DND-41 (cell line): Measurements from ENCODE around the gene APMAP.

ENCODE experiments used
- ATAC-seq: fragments of 200-7000 bp; cut with Tn5 transposase; 3 replicates; pipeline ENCODE4 v1.9.1; 2021; ENCODE audit warnings: low read depth; ENCODE audit not compliant: insufficient read depth
- DNase-seq: peaks from one replicate; pipeline ENCODE4 v3.0.0-alpha.2; 2020
- H2AFZ ChIP-seq: 2 replicates; pipeline ENCODE4 v1.6.0; 2012; ENCODE audit warnings: low read depth, low read length
- H3K27ac ChIP-seq: 2 replicates; pipeline ENCODE4 v1.5.1; 2012; ENCODE audit warnings: low read length, inconsistent platforms
- H3K27me3 ChIP-seq: fragments of 200-600 bp; sonication (generic); 2 replicates; pipeline ENCODE4 v1.6.0; 2012; ENCODE audit warnings: low read length, mild to moderate bottlenecking, inconsistent platforms; ENCODE audit not compliant: insufficient read depth, poor library complexity
- H3K36me3 ChIP-seq: 2 replicates; pipeline ENCODE4 v1.5.1; 2012; ENCODE audit warnings: low read length, inconsistent platforms; ENCODE audit not compliant: insufficient read depth
- H3K4me1 ChIP-seq: 2 replicates; pipeline ENCODE4 v1.5.1; 2012; ENCODE audit warnings: mild to moderate bottlenecking, low read length; ENCODE audit not compliant: insufficient read depth
- H3K4me2 ChIP-seq: 2 replicates; pipeline ENCODE4 v1.6.0; 2012; ENCODE audit warnings: mild to moderate bottlenecking, moderate library complexity, low read length, inconsistent platforms; ENCODE audit not compliant: insufficient read depth
- H3K4me3 ChIP-seq, 2 experiments: fragments of 200-600 bp in 1 of 2; shearing (Covaris generic) in 1 of 2; 2 replicates each; pipeline ENCODE4 v1.5.1; 2012 to 2016; ENCODE audit warnings: inconsistent platforms in 2 of 2, low read length in 2 of 2, mild to moderate bottlenecking in 2 of 2, low read depth in 1 of 2, moderate library complexity in 1 of 2
- H3K79me2 ChIP-seq: 2 replicates; pipeline ENCODE4 v1.6.0; 2012; ENCODE audit warnings: low read length, inconsistent platforms; ENCODE audit not compliant: insufficient read depth
- H3K9ac ChIP-seq: 2 replicates; pipeline ENCODE4 v1.6.0; 2012; ENCODE audit warnings: low read depth, mild to moderate bottlenecking, inconsistent platforms, low read length, moderate library complexity
- H3K9me3 ChIP-seq: 2 replicates; pipeline ENCODE4 v1.5.1; 2012; ENCODE audit warnings: low read length, moderate library complexity, mild to moderate bottlenecking, inconsistent platforms; ENCODE audit not compliant: insufficient read depth, severe bottlenecking
- H4K20me1 ChIP-seq: 2 replicates; pipeline ENCODE4 v1.6.0; 2012; ENCODE audit warnings: low read length; ENCODE audit not compliant: insufficient read depth
- CTCF ChIP-seq: IDR thresholded peaks from 2 replicates; pipeline ENCODE4 v1.5.1; 2012; ENCODE audit warnings: borderline replicate concordance, low read length, moderate library complexity, mild to moderate bottlenecking; ENCODE audit not compliant: poor library complexity, severe bottlenecking; ENCODE audit errors: extremely low read depth
- EZH2 ChIP-seq: IDR thresholded peaks from 3 replicates; pipeline ENCODE4 v1.6.1; 2012; ENCODE audit warnings: borderline replicate concordance, low read depth, mild to moderate bottlenecking, moderate library complexity, low read length, inconsistent platforms; ENCODE audit not compliant: severe bottlenecking

APMAP gene

DNA sequence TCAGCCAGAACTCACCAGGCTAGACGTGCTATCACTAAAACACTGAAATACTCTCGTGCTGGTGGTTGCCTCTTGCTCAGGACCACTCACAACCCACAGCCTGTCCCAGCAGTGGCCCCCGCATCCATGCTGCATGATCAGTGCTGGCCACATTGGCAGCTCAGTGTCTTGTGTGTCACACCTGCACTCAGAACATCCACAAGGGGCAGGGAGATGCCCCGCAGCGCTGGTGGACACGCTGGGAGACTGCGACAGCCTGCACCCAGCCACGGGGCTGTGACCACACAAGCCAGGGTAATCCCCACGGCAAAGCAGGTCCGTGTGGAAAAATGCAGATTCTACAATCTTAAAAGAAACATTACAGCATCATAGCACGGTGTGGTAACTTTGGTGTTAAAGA is 23.9 kb upstream of the APMAP start:
- Histone ChIP-seq H3K9ac (no peak overlapping the region), H3K79me2 (peaks cover 2% of the 10 kb centered on the region; the same call in 1 of the 2 replicates), H3K9me3 (no peaks in the 10 kb centered on the region), H3K27me3 (no peaks in the 10 kb centered on the region), H4K20me1 (peaks cover 9% of the 10 kb centered on the region; the same call in 1 of the 2 replicates), H3K4me2 (no peak overlapping the region), H2AFZ (no peak overlapping the region), H3K4me3 (no peak overlapping the region), H3K4me1 (no peaks in the 10 kb centered on the region), H3K27ac (no peak overlapping the region), H3K36me3 (peaks cover 88% of the 10 kb centered on the region)
- TF ChIP-seq EZH2 (no peak), CTCF (no peak)
- ATAC-seq (no peak), DNase-seq (no peak)

- Histone ChIP-seq H3K79me2 (no peaks in the 10 kb centered on the region), H3K4me1 (no peaks in the 10 kb centered on the region), H3K9me3 (no peaks in the 10 kb centered on the region), H3K9ac (no peak overlapping the region), H3K27me3 (no peaks in the 10 kb centered on the region), H3K27ac (no peak overlapping the region), H2AFZ (no peak overlapping the region), H3K4me2 (no peak overlapping the region), H4K20me1 (peaks cover 7% of the 10 kb centered on the region; the same call in 1 of the 2 replicates), H3K36me3 (peaks cover 88% of the 10 kb centered on the region), H3K4me3 (no peak overlapping the region)
- DNase-seq = no peak
- no peak for ATAC-seq
- no peak for TF ChIP-seq EZH2
- TF ChIP-seq CTCF = no peak
These were observed 23.4 kb upstream of the APMAP start for GRCh38 chr20:25015986-25016385.

GRCh38 chr20:25014816-25015215 is 22.3 kb upstream of the APMAP start:
- TF ChIP-seq CTCF = no peak
- no peak for TF ChIP-seq EZH2
- Histone ChIP-seq H4K20me1 (no peaks in the 10 kb centered on the region), H3K4me1 (no peaks in the 10 kb centered on the region), H3K79me2 (no peaks in the 10 kb centered on the region), H3K9me3 (no peaks in the 10 kb centered on the region), H3K36me3 (peaks cover 88% of the 10 kb centered on the region), H2AFZ (no peak overlapping the region), H3K27ac (no peak overlapping the region), H3K27me3 (no peaks in the 10 kb centered on the region), H3K4me2 (no peak overlapping the region), H3K9ac (no peak overlapping the region), H3K4me3 (no peak overlapping the region)
- DNase-seq = no peak
- ATAC-seq = 0 out of 3 replicates have a peak, but pooled peaks have one; percentile 30
